Stimulated activated CD8-positive, alpha-beta memory T cell treated with anti-CD3 and anti-CD28 coated beads, Interleukin-15, amount 100 ng/mL, for 48 hours (primary cell): Measurements from ENCODE around the gene CDY2B.
"Not testable (repeated sequence)": the region's sequence is repeated elsewhere in the genome, so short reads cannot be mapped to it uniquely, and the experiment has no call there.

Experiments used
- DNase-seq, 2 donors: peaks; one replicate each; pipeline ENCODE4 v3.0.0-alpha.2; 2020; ENCODE audit warnings: low read depth in 2 of 2

Gene CDY2B

DNA sequence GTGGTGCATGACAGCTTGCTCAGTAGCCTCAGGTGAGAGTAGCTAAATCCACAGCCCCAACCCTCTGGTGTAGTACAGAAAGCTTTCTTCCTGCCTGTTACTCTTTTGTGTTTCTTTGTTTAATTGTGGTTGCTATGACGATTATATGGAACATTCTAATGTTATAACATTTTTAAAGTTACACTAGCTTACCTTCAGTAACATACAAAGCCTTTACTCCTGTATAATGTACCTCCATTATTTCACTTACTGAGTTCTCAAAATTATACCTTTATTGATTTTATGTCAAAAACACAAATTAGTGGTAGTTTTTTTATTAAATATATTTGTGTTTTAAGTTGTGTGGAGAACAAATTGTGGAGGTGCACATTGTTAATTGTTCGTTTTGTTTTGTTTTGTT is at the start of gene CDY2B:
Gene CDY2B, minus strand, starts transcription at position 101 of the 400 bp plus-strand sequence. CDS start 328 bp downstream, outside the sequence.
- DNase-seq = not testable (repeated sequence)

GRCh38 chrY:17908009-17908408 is 28.0 kb upstream of the CDY2B start:
- not testable (repeated sequence) for DNase-seq

GRCh38 chrY:17907351-17907750 is 27.3 kb upstream of the CDY2B start:
- not testable (repeated sequence) for DNase-seq

DNA sequence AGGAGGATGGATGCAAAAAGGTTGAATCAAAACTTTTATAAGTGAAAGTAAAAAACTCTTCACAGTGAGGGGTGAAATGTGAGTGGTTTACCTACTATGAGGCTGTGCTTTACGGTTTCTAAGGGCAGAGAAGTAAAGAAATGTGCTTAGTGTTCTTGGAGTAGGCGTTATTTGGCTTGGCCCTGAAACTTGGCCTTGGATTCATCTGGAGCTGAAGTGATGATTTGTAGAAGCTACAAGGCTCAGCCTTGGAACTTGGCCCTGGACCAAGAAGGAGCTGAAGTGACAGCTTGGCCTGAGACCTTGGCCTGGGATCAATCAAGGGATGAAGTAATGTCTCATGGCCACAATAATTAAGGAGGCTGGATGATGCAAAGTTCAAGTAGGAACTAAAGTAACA is 1.7 kb upstream of the CDY2B start:
- DNase-seq = not testable (repeated sequence)

DNA sequence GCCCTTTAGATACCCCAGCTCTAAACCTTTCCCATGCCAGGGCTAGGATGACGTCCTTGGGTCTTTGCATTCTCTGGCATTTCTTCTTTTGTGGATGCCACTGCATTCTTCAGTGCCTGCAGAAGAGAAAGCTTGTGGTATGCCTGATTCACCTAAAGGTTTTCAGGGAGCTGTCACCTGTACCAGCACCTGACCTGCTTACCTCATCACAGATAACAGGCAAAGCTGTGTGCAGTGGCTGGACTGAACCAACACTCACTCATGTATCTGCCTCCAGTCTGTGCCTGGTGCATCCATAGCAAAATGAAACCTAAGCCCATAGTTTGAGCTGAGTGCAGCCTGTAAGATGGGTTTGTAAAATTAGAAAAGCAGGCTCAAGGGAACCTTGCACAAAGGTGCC is 3.3 kb downstream of the CDY2B start:
- DNase-seq = not testable (repeated sequence)

- DNase-seq = not testable (repeated sequence)
Measured at GRCh38 chrY:17875401-17875800, 4.6 kb downstream of the CDY2B start.

GRCh38 chrY:17871194-17871903 is 8.7 kb downstream of the CDY2B start:
- not testable (repeated sequence) for DNase-seq

GRCh38 chrY:17870737-17871136 is 9.3 kb downstream of the CDY2B start:
- not testable (repeated sequence) for DNase-seq

DNA sequence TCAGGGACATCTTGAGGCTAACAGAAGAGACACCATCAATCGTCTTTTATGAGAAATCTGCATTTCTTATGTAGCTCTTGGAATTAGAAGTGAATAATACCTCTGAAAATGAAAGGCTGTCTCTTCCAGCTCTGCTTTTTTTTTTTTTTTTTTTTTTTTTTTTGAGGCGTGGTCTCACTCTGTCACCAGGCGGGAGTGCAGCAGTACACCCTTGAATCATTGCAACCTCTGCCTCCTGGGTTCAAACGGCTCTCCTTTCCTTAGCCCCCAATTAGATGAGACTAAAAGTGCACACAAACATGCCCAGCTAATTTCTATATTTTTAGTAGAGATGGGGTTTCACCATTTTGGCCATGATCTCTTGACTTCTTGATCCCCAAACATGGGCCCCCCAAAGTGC is 12.2 kb downstream of the CDY2B start:
- DNase-seq = not testable (repeated sequence)

- DNase-seq = not testable (repeated sequence)
Measured at GRCh38 chrY:17860634-17861033, 19.4 kb downstream of the CDY2B start.

- not testable (repeated sequence) for DNase-seq
Measured at GRCh38 chrY:17856963-17857848, 22.8 kb downstream of the CDY2B start.

GRCh38 chrY:17856508-17856907 is 23.5 kb downstream of the CDY2B start:
- not testable (repeated sequence) for DNase-seq

DNA sequence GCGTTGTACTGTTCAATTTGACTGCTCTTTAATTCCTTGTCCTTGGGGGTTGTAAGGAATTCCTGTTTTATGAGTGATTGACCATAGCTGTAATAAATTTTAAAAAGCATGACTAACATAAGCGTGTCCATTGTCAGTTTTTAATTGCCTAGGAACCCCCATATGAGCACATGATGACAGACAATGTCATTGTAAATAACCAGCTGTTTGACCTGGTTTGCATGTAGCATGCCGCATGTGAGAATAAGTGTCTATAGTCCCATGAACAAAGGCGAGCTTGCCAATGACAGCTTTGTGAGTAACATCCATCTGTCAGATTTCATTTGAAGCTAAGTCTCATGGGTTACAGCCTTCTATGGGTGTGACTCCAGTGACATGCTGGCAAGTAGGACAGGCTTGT is 30.9 kb downstream of the CDY2B start:
- not testable (repeated sequence) for DNase-seq

DNA sequence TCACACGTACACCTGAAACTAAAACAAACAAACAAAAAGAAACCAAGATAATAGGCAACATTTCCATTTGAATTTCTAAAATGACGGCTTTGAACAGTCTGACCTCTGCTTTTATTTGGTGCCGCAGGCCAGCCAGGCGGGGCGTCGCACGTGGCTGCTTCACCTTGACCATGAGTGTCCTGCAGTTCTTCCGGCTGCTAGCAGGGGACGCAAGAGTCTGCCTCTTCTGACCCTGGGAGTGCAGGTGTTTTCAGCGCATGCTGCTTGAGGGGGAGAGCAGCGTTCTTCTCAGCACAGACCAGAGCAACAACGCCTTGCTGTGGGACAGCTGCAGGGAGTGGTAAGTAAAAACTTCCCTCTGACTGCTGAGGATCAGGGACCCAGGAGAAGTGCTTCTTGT is 47.9 kb downstream of the CDY2B start:
- not testable (repeated sequence) for DNase-seq
